NCI-H2029 treated with DMSO at 0.1 percent for 48 hours (cell line): ENCODE results near the gene TOM1L2.

ENCODE experiments used
- DNase-seq: peaks from one replicate; lab custom pipeline; 2025; lab: John Stamatoyannopoulos, UW

Gene TOM1L2

GRCh38 chr17:17994271-17995069 is 22.3 kb upstream of the TOM1L2 start:
- DNase-seq: no peak

DNA sequence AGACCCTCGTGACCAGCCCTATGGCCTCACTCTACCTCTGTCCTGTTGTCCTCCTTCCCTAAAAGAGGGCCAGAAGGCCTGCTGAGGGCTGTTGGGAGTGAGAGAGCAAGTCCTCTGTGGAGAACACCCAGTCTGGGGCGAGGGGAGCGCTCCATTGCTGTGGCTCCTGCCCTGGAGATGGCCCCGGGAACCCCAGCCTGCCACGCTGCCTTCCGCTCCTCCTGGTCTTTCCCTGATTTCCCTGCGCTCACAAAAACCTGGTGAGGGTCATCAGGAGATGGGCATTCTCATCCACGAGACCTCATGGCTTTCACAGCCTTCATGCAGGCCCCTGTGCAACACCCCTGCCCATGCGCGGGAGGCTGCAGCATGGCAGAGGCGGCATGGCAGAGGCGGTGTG is 21.7 kb upstream of the TOM1L2 start:
- DNase-seq: no peak

- DNase-seq: no peak
Observed at GRCh38 chr17:17993366-17993765, 21.2 kb upstream of the TOM1L2 start.

DNA sequence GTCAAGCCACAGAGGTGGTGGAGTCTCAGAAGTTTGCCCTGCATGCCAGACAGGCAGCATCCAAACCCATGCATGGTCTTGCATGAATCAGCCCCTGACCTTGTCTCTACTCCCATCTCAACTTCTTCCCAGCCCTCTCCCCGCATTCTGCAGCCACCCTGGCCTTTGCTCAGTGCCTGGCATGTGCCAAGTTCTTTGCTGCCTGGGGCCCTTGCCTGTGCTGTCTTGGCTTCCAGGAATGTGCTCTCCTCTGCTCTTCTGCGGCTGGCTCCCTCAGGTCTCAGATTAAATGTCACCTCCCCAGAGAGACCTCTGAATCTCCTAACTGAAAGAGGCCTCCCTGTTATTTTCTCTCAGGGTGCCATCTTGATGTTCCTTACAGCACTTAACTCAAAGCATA is 18.1 kb upstream of the TOM1L2 start:
- DNase-seq: no peak

GRCh38 chr17:17989618-17990017 is 17.4 kb upstream of the TOM1L2 start:
- DNase-seq: no peak

DNA sequence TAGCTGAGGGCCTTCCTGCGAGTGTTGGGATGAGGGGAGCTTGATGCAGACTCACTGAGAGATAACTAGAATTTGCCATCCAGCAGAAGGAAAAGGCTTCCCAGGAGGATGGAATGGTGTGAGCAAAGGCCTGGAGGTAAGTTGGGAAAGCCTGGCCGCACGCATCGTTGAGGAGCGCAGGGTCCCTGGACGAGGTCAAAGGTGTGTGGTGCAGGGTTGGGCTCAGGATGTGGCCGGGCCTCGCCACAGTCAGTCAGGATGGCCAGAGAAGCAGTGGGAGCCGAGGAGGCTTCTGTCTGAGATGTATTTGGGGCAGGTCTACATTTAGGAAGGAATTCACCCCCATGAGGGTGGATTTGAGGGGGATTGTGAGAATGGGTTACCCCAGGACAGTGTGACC is 16.9 kb upstream of the TOM1L2 start:
- no peak for DNase-seq

- DNase-seq: no peak
Observed at GRCh38 chr17:17988427-17988945, 16.3 kb upstream of the TOM1L2 start.

DNA sequence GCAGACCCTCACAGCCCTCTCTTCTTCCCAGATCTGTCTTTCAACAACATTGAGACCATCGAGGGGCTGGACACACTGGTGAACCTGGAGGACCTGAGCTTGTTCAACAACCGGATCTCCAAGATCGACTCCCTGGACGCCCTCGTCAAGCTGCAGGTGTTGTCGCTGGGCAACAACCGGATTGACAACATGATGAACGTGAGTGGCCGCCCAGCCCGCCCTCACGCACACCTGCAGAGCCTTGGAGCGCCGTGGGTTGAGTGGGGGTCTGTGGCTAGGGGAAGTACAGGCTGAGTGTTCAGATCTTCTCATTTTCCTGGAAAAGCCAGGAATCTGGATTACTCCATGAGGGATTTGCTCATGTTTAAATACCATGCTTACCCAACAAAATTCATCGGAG is 15.7 kb upstream of the TOM1L2 start:
- no peak for DNase-seq

DNA sequence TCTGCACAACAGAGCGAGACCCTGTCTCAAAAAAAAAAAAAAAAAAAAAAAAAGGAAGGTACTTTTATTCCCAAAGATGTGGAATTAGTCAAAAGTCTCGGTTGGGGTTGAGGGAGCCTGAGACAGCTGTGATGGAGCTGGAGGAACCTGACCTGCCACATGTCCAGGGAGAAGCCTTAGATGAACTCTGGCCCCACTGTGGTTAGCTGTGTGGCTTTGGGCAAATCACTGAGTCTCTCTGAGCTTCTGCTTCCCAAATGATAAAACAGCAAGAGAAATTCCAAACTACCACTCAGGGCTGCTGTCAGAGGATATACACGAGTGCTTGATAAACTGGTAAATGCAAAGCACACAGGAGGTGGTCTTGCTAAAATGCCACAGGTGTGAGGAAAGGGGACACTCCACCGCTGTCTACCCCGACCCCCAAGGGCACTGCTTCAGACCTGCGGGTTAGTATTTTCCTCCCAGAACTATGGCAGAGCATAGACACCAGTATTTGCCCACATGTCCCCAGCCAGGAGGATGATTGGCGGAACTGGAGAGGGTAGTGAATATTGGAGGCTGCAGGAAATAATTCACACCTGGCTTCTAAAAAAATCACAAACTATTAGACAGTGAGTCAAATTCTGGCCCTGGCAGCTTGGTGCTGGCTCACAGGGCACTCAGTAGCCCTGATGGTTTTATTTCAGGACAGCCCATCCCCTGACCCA is 15.1 kb upstream of the TOM1L2 start:
- DNase-seq: no peak

DNA sequence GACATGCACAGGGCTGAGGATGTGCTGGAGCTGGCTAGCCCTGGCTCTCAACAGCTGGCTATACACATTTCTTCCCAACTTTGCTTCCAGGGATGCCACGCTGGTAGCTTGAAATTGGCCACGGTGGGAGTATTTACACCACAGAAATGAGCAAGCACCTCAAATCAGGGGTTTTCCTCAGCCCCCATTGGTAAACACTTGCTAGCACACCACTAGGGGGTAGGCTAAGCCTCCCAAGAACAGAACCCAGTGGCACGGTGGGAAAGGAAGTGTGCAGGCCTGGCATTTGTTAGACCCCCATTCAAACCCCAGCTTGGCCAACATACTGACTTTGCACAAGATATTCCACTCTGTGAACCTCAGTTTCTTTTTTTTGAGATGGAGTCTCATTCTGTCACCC is 13.4 kb upstream of the TOM1L2 start:
- no peak for DNase-seq

DNA sequence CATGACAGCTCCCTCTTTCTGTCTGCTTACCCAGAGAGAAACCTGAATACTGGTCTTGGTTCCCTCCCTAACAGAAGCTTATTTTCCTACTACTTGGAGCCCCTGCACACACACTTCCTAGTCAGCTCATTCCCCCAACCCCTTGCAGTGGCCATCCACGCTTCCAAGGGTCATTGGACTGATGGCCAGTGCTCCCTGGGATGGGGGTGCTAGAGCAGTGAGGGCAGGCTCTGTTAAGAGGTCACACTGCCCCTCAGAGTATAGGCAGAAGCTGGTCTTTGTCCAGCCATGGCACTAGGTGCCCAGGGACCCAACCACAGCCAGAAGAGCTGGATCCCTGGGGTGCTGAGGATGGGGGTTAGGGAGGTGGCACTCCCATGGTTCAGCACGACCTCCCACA is 13.0 kb upstream of the TOM1L2 start:
- no peak for DNase-seq

DNA sequence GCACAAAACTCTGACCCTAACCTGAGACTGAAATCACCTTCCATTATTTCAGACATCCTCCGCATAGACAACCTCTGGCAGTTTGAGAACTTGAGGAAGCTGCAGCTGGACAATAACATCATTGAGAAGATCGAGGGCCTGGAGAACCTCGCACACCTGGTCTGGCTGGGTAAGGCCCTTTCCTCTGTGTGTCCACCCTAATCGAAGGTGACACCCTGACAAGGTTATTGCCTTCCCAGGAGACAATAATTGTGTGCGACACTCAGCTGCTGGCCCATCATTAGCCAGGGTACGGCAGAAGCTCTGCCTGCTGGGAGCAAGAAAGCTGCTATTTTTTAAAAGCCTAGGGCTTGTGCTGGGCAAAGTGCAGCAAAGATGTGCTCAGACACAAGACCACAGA is 11.6 kb upstream of the TOM1L2 start:
- DNase-seq: no peak

- no peak for DNase-seq
Observed at GRCh38 chr17:17983376-17983775, 11.2 kb upstream of the TOM1L2 start.

DNA sequence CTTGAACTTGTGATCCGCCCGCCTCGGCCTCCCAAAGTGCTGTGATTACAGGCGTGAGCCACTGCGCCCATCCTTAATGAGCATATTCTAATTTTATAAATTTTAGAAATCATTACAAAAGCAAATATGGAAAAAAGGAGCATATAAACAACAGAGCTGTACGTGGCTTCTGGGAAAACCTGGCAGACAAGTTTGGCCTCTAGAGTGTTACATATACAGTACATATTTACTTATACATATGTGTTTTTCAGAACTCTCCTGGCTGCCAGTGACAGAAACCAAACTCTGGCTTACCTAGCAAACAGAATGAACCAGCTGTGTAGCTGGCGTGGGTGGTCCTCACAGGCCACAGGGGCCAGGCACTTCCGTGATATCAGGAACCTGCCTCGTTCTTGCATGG is 10.6 kb upstream of the TOM1L2 start:
- DNase-seq: no peak

DNA sequence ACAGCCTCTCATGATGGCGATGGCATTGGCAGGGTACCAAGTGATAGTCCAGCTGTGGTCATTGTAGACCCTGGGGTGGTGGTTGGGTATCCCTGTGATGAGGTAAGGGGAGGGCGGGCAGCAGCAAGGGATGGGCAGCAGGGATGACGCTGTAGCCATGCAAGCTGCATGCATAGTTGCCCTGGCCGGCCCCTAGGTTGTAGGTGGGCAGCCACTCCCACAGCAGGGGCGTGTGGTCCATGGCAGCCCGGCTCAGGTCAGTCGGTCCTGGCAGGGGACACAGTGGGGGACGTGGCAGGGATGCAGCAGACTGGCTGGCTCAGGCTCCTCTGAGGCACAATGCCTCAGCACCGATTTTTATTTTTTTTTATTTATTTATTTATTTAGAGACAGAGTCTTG is 9.1 kb upstream of the TOM1L2 start:
- DNase-seq: no peak

- DNase-seq: no peak
Observed at GRCh38 chr17:17979778-17980177, 7.6 kb upstream of the TOM1L2 start.

- DNase-seq: no peak
Observed at GRCh38 chr17:17978481-17979424, 6.6 kb upstream of the TOM1L2 start.

DNA sequence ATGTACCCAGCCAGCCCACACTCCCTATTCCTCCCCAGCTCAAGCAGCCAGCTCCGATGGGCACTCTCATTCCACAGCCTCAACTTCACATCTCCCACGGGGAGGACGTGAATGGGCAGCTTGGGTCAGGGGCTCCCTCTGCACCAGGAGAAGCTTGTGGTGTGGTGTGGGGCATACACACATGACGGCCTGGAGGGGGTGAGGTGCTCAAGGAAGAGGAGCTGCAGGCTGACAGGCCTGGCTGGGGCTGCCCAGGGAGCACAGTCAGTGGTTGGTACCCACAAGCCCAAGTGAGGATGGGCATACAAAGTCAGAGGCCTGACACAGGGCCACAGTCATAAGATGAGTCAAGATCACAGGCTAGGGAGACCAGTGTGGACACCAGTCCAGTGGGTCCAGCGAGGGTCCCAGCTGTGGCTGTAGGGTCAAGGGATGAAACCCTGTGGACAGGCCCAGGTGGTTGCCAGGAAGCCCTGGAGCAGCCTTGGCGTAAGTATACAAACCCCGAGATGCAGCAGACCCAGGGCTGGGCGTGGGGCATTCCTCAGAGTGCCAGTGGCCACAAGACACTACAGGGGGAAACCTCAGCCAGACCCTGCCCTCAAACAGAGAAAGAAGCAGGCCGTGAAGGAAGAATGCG is 4.9 kb upstream of the TOM1L2 start:
- no peak for DNase-seq

GRCh38 chr17:17975436-17975835 is 3.2 kb upstream of the TOM1L2 start:
- DNase-seq: no peak

DNA sequence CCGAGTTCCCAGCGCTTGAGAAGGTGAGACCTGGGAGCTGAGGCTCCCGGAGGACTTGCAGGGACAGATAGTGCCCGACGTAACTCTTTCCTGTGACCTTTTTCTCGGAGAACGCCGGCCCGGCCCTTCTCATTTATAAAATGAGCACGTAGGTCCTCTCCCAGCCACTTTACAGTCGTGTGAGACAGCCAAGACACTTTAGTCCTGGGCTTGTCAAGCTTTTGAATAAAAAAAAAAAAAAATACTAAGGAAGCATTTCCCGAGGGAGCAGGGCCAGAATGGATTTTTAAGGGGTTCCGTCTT is 703 bp upstream of the TOM1L2 start:
- DNase-seq: no peak

- DNase-seq: no peak
Observed at GRCh38 chr17:17971431-17972125, 622 bp downstream of the TOM1L2 start.
